ENCODE measurements around the gene KCNAB1.

KCNAB1 gene

GRCh38 chr3:156587760-156588069 lies 467.3 kb downstream of the KCNAB1 start:
- DNase-seq = no peak
